Mucosa of stomach (tissue), 1 donor: ENCODE data around the gene DEPP1.
"Not testable (repeated sequence)": the region's sequence is repeated elsewhere in the genome, so short reads cannot be mapped to it uniquely, and the experiment has no call there.

Experiments used
- H3K27me3 ChIP-seq: one replicate; pipeline ENCODE4 v1.7.0; 2013; ENCODE audit warnings: mild to moderate bottlenecking, low read length; ENCODE audit not compliant: control insufficient read depth, insufficient read depth
- H3K36me3 ChIP-seq: one replicate; pipeline ENCODE4 v1.7.0; 2013; ENCODE audit warnings: low read length; ENCODE audit not compliant: control insufficient read depth, insufficient read depth
- H3K4me1 ChIP-seq: one replicate; pipeline ENCODE4 v1.7.0; 2013; ENCODE audit warnings: mild to moderate bottlenecking, low read length; ENCODE audit not compliant: control insufficient read depth, insufficient read depth
- H3K4me3 ChIP-seq: one replicate; pipeline ENCODE4 v1.7.0; 2013; ENCODE audit warnings: low read length
- H3K9ac ChIP-seq: one replicate; pipeline ENCODE4 v1.7.0; 2013; ENCODE audit warnings: mild to moderate bottlenecking, low read length, moderate library complexity
- H3K9me3 ChIP-seq: one replicate; pipeline ENCODE4 v1.7.0; 2013; ENCODE audit warnings: mild to moderate bottlenecking, low read length, moderate library complexity; ENCODE audit not compliant: control insufficient read depth
- donor health status: Pancreatic carcinoma.

DEPP1 gene, protein sequence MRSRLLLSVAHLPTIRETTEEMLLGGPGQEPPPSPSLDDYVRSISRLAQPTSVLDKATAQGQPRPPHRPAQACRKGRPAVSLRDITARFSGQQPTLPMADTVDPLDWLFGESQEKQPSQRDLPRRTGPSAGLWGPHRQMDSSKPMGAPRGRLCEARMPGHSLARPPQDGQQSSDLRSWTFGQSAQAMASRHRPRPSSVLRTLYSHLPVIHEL

GRCh38 chr10:44978570-44979280, at the start of gene DEPP1:
Gene DEPP1 (minus strand): TSS chr10:44978809. CDS start chr10:44978030, 779 bp downstream.
- Histone ChIP-seq H3K9me3 (no peaks in the 10 kb centered on the region), H3K4me3 (peak within 1 kb of the TSS; percentile 81), H3K36me3 (no peaks in the 10 kb centered on the region), H3K27me3 (peaks cover 3% of the 10 kb centered on the region), H3K4me1 (peaks cover 86% of the 10 kb centered on the region), H3K9ac (peak within 1 kb of the TSS; percentile 91)

DNA sequence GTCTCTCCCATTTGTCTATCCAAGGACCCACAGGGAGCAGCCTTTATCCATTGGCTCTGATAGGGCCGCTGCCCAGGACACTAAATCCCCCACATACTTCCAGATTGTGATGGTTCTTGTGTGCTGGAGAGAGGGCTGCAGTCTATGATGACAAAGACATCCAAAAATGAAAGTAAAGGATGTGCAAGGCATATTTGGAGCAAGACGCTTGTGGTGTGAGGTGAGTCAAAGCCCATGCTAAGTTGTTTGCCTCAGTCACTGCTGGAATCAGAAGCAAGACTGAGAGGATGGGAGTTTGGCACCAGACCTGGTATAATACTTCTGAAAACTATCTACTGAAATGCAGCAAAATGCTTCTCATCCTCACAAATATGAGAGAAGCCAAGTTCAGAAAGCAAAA, 44.8 kb upstream of the DEPP1 start:
- Histone ChIP-seq H3K9me3 (no peaks in the 10 kb centered on the region), H3K9ac (no peak overlapping the region), H3K4me3 (no peak overlapping the region)

DNA sequence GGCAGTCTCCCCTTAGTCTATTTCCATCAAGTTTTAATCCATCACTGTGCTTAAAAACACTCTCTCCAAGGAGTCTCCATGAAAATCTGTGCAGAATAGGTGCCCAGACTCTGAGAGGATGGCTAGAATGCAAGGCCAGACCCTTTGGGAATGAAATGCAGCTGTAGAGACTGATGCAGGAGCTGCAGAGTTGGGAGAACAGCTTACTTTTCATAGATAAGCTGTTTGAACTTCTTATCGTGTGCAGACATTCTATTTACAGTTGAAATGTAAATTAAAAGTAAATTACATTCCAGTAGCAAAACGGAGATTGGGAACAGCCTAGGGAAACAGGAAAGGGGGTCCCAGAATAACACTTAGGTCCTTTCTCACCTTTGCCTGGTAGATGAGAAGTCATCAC, 37.0 kb upstream of the DEPP1 start:
- Histone ChIP-seq H3K36me3 (no peaks in the 10 kb centered on the region), H3K27me3 (no peaks in the 10 kb centered on the region), H3K4me1 (peaks cover 6% of the 10 kb centered on the region), H3K9me3 (no peaks in the 10 kb centered on the region), H3K4me3 (no peak overlapping the region), H3K9ac (no peak overlapping the region)

More for the DNA sequence above, 44.8 kb upstream of the DEPP1 start:
- Histone ChIP-seq H3K27me3 (no peaks in the 10 kb centered on the region), H3K36me3 (no peaks in the 10 kb centered on the region), H3K4me1 (no peaks in the 10 kb centered on the region)

GRCh38 chr10:45014557-45014956, 35.9 kb upstream of the DEPP1 start:
- not testable (repeated sequence) for H3K27me3 ChIP-seq, H3K4me1 ChIP-seq, H3K36me3 ChIP-seq, H3K4me3 ChIP-seq, H3K9me3 ChIP-seq, H3K9ac ChIP-seq

DNA sequence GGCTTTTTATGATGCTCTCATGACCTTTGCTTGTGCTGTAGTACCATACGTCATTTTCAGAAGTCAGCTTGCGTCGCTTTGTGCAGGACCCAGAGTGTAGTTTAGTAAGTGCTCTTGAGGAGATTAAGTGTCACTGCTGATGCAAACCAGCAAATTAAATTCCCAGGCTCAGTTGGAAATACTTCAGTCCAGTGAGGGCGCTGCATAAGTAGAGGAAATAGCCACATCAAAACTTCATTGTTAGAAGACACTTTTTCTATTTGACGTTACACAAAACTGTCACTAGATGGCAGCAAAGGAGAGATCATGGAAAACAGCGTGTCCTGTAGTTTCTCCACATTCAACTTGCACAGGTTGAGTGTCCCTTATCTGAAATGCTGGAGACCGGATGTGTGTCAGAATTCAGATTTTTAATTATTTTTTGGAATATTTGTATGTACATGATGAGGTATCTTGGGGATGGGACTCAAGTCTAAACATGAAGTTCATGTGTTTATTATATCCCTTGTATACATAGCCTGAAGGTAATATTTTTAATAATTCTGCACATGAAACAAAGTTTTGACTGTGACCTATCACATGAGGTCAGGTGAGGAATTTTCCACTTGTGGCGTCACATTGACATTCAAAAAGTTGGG, 30.0 kb upstream of the DEPP1 start:
- no peaks in the 10 kb centered on the region for H3K9me3 ChIP-seq
- no peak overlapping the region for H3K4me3 ChIP-seq
- no peaks in the 10 kb centered on the region for H3K4me1 ChIP-seq
- H3K9ac ChIP-seq = no peak overlapping the region
- H3K36me3 ChIP-seq = no peaks in the 10 kb centered on the region
- no peaks in the 10 kb centered on the region for H3K27me3 ChIP-seq

DNA sequence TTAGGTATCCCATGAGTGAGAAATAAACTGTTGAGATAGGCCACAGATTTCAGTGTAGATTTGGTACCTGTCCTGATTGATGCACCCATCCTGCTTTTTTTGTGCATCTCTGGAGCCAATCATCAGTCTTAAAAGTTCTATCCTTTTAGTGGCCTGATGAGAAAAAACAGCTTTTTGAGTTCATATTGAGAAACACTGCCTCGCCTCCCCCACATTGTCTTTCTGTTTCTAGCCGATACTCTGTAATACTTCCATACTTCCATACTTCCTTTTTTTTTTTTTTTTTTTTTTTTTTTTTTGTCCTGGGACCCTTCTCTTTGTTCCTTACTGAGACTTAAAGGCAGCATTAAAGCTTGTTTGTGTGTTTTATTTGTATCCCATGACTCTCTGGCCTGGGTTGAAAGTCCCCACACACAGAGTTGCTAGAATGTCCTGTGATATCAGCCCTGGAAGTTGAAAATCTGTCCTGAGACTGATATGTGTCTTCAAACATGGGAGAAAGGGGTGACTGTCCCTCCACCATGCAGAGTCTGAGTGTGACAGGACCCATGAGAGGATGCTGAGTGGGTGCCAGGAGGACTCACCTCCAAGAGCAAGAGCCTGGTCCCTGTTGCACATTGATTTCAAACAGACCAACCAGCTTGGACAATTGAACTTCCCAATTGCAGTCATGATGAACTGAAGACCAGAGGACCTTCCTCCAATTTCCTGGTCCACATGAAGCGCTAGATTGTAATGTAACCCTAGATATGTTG, 27.8 kb upstream of the DEPP1 start:
- Histone ChIP-seq H3K4me1 (peaks cover 3% of the 10 kb centered on the region), H3K36me3 (no peaks in the 10 kb centered on the region), H3K9ac (no peak overlapping the region), H3K9me3 (no peaks in the 10 kb centered on the region), H3K4me3 (no peak overlapping the region), H3K27me3 (no peaks in the 10 kb centered on the region)

DNA sequence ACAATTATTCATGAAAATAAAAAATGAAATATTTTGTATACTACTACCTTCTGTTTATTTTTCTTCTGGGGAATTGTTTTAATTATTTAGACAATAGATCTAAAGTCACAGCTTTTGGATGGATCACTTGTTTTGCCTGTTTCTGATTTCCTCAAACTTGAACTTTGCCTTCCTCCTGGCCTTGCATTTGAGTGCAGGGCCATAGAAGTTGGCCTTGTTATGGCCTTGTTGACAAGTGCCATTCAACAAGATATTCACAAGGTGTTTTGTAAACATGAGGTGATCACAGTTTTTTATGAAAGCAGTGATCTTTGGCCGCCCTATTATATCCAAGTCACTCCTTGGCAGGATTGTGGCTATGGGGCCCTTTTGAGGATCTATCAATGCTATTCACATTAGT, 26.7 kb upstream of the DEPP1 start:
- no peaks in the 10 kb centered on the region for H3K27me3 ChIP-seq
- peaks cover 7% of the 10 kb centered on the region for H3K4me1 ChIP-seq
- H3K36me3 ChIP-seq = no peaks in the 10 kb centered on the region
- no peaks in the 10 kb centered on the region for H3K9me3 ChIP-seq
- no peak overlapping the region for H3K9ac ChIP-seq
- H3K4me3 ChIP-seq = no peak overlapping the region

- Histone ChIP-seq H3K9me3 (no peaks in the 10 kb centered on the region), H3K9ac (no peak overlapping the region), H3K4me1 (peaks cover 13% of the 10 kb centered on the region), H3K36me3 (no peaks in the 10 kb centered on the region), H3K27me3 (no peaks in the 10 kb centered on the region), H3K4me3 (no peak overlapping the region)
These were observed 26.1 kb upstream of the DEPP1 start for GRCh38 chr10:45004661-45005060.

- H3K4me3 ChIP-seq = no peak overlapping the region
- H3K27me3 ChIP-seq = no peaks in the 10 kb centered on the region
- H3K36me3 ChIP-seq = no peaks in the 10 kb centered on the region
- H3K9me3 ChIP-seq = no peaks in the 10 kb centered on the region
- no peak overlapping the region for H3K9ac ChIP-seq
- peaks cover 18% of the 10 kb centered on the region for H3K4me1 ChIP-seq
These were observed 24.9 kb upstream of the DEPP1 start for GRCh38 chr10:45003432-45004000.

DNA sequence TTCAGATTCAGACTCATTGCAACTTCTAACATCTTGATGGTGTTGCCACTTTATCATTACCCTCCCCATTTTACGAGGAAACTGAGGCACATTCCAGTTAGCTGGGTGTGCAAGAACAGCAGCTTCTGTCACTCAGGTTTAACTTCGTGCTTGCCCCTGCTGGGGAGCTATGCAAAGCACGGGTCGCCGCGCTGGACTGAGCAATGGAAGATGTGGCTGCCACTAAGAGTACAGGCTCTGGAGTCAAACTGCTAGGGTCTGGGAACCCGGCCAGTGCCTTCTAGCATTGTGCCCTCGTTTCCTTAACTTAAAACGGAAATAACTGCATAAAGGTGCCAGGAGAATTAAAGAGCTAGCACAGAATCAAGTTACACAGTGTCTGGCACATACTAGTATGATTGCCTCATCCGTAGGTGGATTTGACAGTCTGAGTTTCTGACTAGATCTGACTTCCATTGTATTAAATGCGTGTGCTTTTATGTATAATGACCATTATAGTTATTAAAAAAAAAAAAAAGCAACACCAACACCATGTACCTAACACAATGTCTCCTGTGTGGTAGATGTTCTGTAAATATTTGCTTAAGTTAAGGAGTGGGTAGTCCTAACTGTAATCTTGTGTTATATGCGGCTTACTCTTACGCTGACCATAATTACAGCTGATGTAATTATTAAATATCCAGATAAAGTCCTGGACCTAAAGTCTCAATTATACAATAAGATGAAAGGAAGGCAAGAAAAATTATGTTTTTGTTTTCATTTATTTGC, 23.0 kb upstream of the DEPP1 start:
- no peaks in the 10 kb centered on the region for H3K27me3 ChIP-seq
- H3K4me3 ChIP-seq = peak overlapping the region; percentile 29
- no peaks in the 10 kb centered on the region for H3K36me3 ChIP-seq
- H3K4me1 ChIP-seq = peaks cover 24% of the 10 kb centered on the region
- H3K9me3 ChIP-seq = no peaks in the 10 kb centered on the region
- H3K9ac ChIP-seq = peak overlapping the region; percentile 64

- Histone ChIP-seq H3K9me3 (no peaks in the 10 kb centered on the region), H3K4me3 (peak within 1 kb of the TSS; percentile 29), H3K4me1 (peaks cover 31% of the 10 kb centered on the region), H3K36me3 (no peaks in the 10 kb centered on the region), H3K27me3 (no peaks in the 10 kb centered on the region), H3K9ac (peak within 1 kb of the TSS; percentile 64)
These were observed 22.3 kb upstream of the DEPP1 start, which contains the start of gene ZNF22 for GRCh38 chr10:45000752-45001380. Gene ZNF22 (plus strand): TSS chr10:45000923. CDS start chr10:45003369, 2,446 bp downstream.
